Fibroblast of skin of left quadriceps (primary cell): Measurements from ENCODE around the gene IQCN.

Experiments used
- DNase-seq, 2 experiments: peaks; one replicate each; pipeline ENCODE4 v3.0.0-alpha.2; 2013; ENCODE audit warnings: low read depth in 2 of 2

IQCN gene, protein sequence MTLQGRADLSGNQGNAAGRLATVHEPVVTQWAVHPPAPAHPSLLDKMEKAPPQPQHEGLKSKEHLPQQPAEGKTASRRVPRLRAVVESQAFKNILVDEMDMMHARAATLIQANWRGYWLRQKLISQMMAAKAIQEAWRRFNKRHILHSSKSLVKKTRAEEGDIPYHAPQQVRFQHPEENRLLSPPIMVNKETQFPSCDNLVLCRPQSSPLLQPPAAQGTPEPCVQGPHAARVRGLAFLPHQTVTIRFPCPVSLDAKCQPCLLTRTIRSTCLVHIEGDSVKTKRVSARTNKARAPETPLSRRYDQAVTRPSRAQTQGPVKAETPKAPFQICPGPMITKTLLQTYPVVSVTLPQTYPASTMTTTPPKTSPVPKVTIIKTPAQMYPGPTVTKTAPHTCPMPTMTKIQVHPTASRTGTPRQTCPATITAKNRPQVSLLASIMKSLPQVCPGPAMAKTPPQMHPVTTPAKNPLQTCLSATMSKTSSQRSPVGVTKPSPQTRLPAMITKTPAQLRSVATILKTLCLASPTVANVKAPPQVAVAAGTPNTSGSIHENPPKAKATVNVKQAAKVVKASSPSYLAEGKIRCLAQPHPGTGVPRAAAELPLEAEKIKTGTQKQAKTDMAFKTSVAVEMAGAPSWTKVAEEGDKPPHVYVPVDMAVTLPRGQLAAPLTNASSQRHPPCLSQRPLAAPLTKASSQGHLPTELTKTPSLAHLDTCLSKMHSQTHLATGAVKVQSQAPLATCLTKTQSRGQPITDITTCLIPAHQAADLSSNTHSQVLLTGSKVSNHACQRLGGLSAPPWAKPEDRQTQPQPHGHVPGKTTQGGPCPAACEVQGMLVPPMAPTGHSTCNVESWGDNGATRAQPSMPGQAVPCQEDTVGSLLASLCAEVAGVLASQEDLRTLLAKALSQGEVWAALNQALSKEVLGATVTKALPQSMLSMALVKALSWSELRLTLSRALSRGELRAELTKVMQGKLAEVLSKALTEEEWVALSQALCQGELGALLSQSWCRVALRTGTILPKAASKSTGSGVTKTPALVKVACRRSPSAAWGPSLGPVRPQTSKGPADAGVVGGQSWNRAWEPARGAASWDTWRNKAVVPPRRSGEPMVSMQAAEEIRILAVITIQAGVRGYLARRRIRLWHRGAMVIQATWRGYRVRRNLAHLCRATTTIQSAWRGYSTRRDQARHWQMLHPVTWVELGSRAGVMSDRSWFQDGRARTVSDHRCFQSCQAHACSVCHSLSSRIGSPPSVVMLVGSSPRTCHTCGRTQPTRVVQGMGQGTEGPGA (N-terminal part only)

GRCh38 chr19:18274219-18274780 is at the start of gene IQCN:
Gene IQCN (minus strand): TSS chr19:18274452. CDS start chr19:18269478, 4,974 bp downstream.
- DNase-seq: no peak

DNA sequence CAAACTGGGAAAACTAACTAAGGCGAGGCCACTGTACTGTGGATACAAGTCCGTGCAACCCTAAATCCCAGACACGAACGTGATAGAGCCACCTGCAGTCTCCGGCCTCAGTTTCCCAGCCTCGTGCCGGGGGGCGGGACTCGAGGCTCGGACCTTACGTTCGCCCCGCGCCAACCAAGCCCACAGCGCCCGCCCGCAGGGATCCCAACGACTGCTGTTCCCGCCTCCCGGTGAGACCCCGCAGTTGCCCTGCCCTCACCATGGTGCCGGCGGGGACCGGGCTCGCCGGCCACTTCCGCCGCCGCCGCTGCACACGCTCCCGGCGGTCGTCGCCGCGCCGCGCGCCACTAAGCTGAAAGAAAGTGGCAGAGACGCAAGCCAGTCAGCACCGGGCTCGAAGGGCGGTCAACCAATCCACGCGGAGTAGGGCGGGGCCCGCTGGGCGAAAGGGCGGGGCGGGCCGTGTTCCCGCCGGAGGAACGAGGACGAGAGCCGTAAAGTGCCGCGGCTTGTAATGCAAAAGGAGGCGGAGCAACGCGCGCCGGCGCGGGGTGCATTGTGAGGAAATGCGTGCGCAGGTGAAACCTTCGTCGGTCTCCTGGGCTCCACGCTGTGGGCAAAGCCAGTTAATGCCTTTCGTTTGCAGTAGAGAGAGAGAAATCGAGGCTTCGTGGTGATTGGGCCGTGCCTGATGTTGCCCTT is 48.7 kb upstream of the IQCN start, which contains the start of gene LSM4:
Gene LSM4 (minus strand): TSS at position 318 of the 702 bp plus-strand sequence. CDS start 56 bp downstream, at position 262.
- peak; percentile 92 for DNase-seq

GRCh38 chr19:18322318-18322758 is 48.1 kb upstream of the IQCN start:
- no peak for DNase-seq

GRCh38 chr19:18321734-18322102 is 47.5 kb upstream of the IQCN start:
- DNase-seq: no peak

DNA sequence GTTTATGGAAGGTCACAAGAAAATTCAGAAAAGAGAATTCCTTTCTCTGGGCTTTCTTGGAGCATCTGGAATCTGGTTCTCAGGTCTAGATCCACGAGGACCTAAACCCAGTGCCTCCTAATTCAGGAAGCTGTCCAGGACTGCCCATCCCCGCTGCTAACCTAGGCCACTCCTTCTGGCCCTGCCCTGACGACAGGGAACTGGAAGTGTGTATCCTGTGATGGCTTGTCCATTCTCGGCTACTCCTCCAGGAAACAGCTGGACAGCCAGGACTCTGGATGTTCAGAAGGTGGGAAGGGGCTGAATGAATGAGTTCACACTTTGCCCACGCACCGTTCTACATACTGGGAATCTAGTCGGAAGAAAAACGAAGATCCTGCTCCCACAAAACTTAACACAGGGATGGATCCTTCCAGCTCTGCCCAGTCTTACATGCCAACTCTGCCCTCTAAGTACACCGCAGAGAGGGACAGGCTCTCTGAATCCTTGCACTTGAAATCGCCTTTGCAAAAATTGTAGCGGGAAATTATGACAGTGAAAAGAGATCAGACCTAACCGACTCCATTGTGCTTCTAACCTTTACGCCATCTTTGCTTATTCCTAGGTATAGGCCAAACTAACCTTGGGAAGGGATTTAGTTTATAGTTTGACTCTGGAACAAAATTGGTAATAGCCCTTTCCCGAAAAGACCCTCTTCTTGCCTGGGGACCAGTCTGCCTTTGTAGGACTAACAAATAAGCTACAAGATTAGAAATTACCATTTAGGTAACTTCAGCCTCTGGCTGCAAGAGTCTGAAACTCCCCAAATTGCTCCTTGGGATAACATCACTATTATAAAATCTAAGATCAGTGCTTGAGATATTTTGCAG is 46.8 kb upstream of the IQCN start:
- no peak for DNase-seq

DNA sequence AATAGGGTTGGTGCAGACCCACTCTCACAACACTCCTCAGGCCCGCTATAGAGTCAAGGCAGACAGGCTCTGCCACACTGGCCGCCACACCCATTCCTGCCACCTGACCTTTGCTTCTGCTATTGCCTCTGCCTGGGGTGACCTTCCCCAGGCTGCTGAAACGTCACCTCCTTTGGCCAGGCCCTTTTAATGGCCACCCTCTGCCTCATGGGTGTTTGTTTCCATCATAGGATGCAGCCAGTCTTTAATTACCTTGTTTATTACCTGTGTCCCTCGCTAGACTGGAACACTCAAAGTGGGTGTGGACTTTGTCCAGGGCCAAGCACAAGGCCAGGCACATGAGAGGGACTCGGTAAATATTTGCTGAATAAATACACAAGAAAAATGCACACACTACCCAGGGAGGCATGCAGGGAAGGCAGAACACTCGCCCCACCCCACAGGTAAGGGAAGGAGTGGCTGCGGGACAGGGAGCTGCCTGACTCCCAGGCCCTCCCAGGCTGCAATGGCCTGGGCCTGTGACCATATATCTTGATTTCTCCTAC is 45.4 kb upstream of the IQCN start:
- DNase-seq: no peak

DNA sequence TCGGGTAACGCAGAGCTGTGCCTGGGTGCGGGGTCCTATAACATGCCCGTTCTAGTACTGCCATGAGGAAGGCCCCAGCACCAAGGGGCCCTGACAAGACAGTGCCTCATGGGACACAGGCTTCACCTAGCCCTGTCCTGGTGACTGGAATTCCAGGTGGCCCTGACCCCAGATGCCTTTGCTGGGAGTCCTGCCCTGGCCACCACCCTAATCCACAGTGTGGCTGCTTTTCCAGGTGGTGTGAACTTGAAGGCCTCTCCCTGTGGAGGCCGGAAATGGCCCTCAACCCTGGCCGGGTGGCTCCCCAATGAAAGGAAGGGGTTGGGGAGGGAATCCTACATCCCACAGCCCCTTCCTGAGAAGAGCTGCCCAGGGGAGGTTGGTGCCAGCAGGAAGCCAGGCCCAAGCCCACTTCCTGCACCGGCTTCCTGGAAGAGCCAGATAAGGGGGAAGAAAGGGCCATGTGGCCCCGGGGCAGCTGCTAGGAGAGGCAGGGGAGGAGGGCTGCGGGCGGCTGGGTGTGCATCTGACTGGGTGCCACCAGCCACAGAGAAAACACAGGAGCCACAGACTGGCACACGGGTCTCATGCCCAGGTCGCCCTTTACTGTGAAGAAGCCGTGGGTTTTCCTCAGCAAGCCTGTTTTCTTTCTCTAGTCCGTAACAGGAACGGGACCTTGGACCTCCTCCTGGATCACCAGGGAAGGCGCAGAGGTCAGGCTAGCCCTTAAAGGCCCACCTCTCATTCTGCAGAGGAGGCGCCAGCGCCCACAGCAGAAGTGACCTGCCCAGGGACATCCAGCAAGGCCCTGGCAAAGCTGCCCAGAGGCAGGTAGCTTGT is 43.9 kb upstream of the IQCN start:
- no peak for DNase-seq

DNA sequence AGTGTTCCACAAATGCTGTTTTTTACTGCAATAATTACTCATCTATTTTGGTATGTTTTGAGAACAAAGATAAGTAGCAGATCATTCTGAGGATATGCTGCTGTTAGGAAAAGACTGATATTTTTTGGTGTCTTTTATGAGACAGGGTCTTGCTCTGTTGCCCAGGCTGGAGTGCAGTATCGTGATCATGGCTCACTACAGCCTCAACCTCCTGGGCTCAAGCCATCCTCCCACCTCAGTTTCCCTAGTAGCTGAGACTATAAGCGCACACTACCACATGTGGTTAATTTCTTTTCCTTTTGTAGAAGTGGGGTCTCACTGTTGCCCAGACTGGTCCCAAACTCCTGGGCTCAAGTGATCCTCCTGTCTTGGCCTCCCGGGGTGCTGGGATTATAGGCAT is 39.1 kb upstream of the IQCN start:
- no peak for DNase-seq

DNA sequence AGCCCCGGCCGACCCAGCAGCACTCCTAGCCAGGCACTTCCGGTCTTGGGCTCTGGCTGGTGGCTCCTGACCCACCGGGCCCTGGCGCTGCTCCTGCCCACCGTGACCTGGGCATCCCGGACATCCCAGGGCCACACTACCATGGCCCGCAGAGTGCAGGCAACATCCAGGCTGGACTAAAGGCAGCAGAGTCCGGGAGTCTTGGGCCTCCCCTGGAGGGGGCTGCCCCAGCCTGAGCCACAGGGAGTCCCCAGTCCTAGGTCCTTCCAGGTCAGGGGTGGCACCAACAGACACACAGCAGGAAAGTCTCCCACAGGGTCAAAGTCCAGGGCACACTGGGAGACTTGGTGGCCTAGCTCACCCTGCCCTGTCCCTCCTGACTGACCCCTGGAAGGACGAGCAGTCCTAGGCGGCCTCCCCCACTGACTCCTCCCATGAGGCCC is 37.9 kb upstream of the IQCN start:
- DNase-seq: no peak

GRCh38 chr19:18311502-18312091 is 37.3 kb upstream of the IQCN start:
- no peak for DNase-seq

- DNase-seq: no peak
Measured at GRCh38 chr19:18310966-18311365, 36.7 kb upstream of the IQCN start.

GRCh38 chr19:18310118-18310909 is 36.1 kb upstream of the IQCN start:
- DNase-seq: no peak

GRCh38 chr19:18309525-18310064 is 35.3 kb upstream of the IQCN start:
- no peak for DNase-seq

GRCh38 chr19:18308948-18309325 is 34.7 kb upstream of the IQCN start:
- no peak for DNase-seq

- no peak for DNase-seq
Measured at GRCh38 chr19:18308051-18308947, 34.0 kb upstream of the IQCN start.

DNA sequence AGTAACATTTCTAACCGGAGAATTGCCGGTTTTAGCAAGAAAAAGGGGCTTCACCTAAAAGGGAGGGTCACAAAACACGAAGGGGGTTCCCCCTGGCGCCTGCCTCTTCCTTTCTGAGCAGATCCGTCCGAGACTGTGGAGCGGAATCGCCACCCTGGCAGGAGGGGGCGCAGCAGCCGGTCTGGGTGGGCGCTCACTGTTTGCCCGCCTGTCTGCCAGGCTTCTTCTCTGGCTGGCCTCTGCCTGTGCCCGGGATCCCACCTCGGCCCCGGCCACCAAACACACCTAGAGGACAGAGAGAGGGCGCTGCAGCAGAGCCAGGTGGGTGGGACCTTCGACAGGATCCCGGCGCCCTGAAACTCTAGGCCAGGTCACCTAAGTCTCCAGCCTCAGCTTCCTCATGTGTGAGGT is 33.0 kb upstream of the IQCN start:
- no peak for DNase-seq
